A673 (cell line): ENCODE data around the gene DLL1.

Experiments used
- EZH2 ChIP-seq: fragments of 200-600 bp; sonication (generic); IDR thresholded peaks from 2 replicates; pipeline ENCODE4 v1.6.1; 2017; ENCODE audit warnings: borderline replicate concordance, low read depth, mild to moderate bottlenecking, mixed read lengths, antibody characterized with exemption, low read length; ENCODE audit not compliant: poor library complexity, severe bottlenecking
- TF ChIP-seq, protein P1 (sequence below): fragments of 300-800, 200-600 bp; sonication (generic); conservative IDR thresholded peaks from 2 replicates; pipeline ENCODE4 v1.5.1; 2017; ENCODE audit warnings: low read depth, mild to moderate bottlenecking, antibody characterized with exemption, low read length, moderate library complexity, mixed read lengths

GRCh38 chr6:170314983-170315382 is 24.1 kb upstream of the DLL1 start:
- TF ChIP-seq, protein P1, sequence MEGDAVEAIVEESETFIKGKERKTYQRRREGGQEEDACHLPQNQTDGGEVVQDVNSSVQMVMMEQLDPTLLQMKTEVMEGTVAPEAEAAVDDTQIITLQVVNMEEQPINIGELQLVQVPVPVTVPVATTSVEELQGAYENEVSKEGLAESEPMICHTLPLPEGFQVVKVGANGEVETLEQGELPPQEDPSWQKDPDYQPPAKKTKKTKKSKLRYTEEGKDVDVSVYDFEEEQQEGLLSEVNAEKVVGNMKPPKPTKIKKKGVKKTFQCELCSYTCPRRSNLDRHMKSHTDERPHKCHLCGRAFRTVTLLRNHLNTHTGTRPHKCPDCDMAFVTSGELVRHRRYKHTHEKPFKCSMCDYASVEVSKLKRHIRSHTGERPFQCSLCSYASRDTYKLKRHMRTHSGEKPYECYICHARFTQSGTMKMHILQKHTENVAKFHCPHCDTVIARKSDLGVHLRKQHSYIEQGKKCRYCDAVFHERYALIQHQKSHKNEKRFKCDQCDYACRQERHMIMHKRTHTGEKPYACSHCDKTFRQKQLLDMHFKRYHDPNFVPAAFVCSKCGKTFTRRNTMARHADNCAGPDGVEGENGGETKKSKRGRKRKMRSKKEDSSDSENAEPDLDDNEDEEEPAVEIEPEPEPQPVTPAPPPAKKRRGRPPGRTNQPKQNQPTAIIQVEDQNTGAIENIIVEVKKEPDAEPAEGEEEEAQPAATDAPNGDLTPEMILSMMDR = no peak
- TF ChIP-seq EZH2 = no peak
